Tibial nerve (tissue), 4 donors: ENCODE results near the gene RABGGTA.

Experiments used
- EP300 ChIP-seq, 2 donors: sonication (generic); formaldehyde crosslinking; IDR thresholded peaks; one replicate each; pipeline ENCODE4 v1.6.1; 2017; ENCODE audit warnings: antibody characterized with exemption in 2 of 2, mild to moderate bottlenecking in 1 of 2
- TF ChIP-seq, protein P1 (sequence below), 5 experiments: fragments of 200-600 bp in 3 of 5; fragments of 450-650 bp in 2 of 5; sonication (generic) in 3 of 5; IDR thresholded peaks; one replicate each; pipeline ENCODE4 v1.5.1; 2016 to 2019; ENCODE audit warnings: antibody characterized with exemption in 5 of 5, mild to moderate bottlenecking in 3 of 5, moderate library complexity in 2 of 5

DNA sequence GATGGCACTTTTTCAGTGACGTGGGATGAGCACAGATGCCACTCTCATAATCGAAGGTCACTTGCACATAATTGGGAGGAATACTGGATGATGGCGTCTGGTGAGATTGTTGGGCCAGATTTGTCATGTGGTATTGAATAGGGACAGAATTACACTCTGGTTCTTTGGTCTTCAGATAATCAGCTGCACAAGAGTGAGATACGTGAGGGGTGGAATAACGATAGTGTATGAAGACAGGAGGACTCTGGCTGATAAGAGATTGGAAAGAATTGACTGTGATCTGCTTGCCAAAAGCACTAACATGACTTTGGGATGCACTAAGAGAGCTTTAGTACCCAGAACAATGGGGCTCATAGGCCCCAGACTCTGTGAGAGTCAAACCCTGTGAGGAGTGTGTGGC is 7.0 kb upstream of the RABGGTA start:
- no peak for TF ChIP-seq EP300 (IDR thresholded peaks at IDR 0.05)
- TF ChIP-seq, protein P1, sequence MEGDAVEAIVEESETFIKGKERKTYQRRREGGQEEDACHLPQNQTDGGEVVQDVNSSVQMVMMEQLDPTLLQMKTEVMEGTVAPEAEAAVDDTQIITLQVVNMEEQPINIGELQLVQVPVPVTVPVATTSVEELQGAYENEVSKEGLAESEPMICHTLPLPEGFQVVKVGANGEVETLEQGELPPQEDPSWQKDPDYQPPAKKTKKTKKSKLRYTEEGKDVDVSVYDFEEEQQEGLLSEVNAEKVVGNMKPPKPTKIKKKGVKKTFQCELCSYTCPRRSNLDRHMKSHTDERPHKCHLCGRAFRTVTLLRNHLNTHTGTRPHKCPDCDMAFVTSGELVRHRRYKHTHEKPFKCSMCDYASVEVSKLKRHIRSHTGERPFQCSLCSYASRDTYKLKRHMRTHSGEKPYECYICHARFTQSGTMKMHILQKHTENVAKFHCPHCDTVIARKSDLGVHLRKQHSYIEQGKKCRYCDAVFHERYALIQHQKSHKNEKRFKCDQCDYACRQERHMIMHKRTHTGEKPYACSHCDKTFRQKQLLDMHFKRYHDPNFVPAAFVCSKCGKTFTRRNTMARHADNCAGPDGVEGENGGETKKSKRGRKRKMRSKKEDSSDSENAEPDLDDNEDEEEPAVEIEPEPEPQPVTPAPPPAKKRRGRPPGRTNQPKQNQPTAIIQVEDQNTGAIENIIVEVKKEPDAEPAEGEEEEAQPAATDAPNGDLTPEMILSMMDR (IDR thresholded peaks at IDR 0.05) = no peak
